ENCODE data around the gene IQGAP3. TPM values are rescaled to one million over a fixed set of nuclear protein-coding genes. Genes with fewer than 3 reads are reported as not detected.

IQGAP3 gene
- total and polyA plus RNA-seq, 7 donors, result 0.01 to 0.24 (median 0.08) TPM

- peak in 1 of 2 donors; percentile 46 for DNase-seq
- no peak for ATAC-seq
- intact Hi-C loops (cut with DNase I), result no loop called here
These were observed 78.6 kb downstream of the IQGAP3 start for GRCh38 chr1:156493742-156494141.

GRCh38 chr1:156493154-156493631 is 79.2 kb downstream of the IQGAP3 start:
- WGBS, 3 donors, result 12 to 24% (median 17%) methylated on average over 10 to 11 of the region's 11 CpGs
- no peak for TF ChIP-seq CTCF (IDR thresholded peaks at IDR 0.05)
- H3K4me1 ChIP-seq, result peaks cover 95% of the 10 kb centered on the region

More at GRCh38 chr1:156493742-156494141, 78.6 kb downstream of the IQGAP3 start:
- Histone ChIP-seq H3K4me1 (peaks cover 90% of the 10 kb centered on the region), H3K9me3 (no peaks in the 10 kb centered on the region), H3K4me3 (peak overlapping the region; percentile 98), H3K27me3 (ENCODE audit: insufficient read depth in 3 of 3, low read length in 2 of 3) (no peaks in the 10 kb centered on the region), H3K27ac (peak overlapping the region; percentile 99), H3K36me3 (ENCODE audit: insufficient read depth in 1 of 2, low read depth in 1 of 2) (peaks cover 0 to 13% of the 10 kb centered on the region in 2 donors)
- TF ChIP-seq CTCF (IDR thresholded peaks at IDR 0.05), result no peak

GRCh38 chr1:156492591-156493080 is 79.7 kb downstream of the IQGAP3 start:
- peak in 1 of 2 donors; percentile 68 for DNase-seq
- Histone ChIP-seq H3K27me3 (ENCODE audit: insufficient read depth in 3 of 3, low read length in 2 of 3) (no peaks in the 10 kb centered on the region), H3K9me3 (no peaks in the 10 kb centered on the region), H3K27ac (peak overlapping the region; percentile 99), H3K36me3 (ENCODE audit: insufficient read depth in 1 of 2, low read depth in 1 of 2) (peaks cover 0 to 20% of the 10 kb centered on the region in 2 donors), H3K4me1 (peaks cover 95% of the 10 kb centered on the region), H3K4me3 (peak overlapping the region; percentile 98)
- WGBS, 3 donors, result 4 to 14% (median 11%) methylated on average over 7 of the region's 7 CpGs
- no peak for TF ChIP-seq CTCF (IDR thresholded peaks at IDR 0.05)
- intact Hi-C loops (cut with DNase I), result no loop called here
- no peak for ATAC-seq

More at GRCh38 chr1:156493154-156493631, 79.2 kb downstream of the IQGAP3 start:
- Histone ChIP-seq H3K9me3 (no peaks in the 10 kb centered on the region), H3K4me3 (peak overlapping the region; percentile 98), H3K27ac (peak overlapping the region; percentile 99), H3K27me3 (ENCODE audit: insufficient read depth in 3 of 3, low read length in 2 of 3) (no peaks in the 10 kb centered on the region), H3K36me3 (ENCODE audit: insufficient read depth in 1 of 2, low read depth in 1 of 2) (peaks cover 0 to 19% of the 10 kb centered on the region in 2 donors)
- intact Hi-C loops (cut with DNase I), result no loop called here
- ATAC-seq (peak; percentile 22 to 46 (median 30)), DNase-seq (peak in 1 of 2 donors; percentile 89)

GRCh38 chr1:156492013-156492590 is 80.3 kb downstream of the IQGAP3 start:
- peak overlapping the region; percentile 98 for H3K4me3 ChIP-seq

More at GRCh38 chr1:156492013-156492590, 80.3 kb downstream of the IQGAP3 start:
- ATAC-seq (no peak), DNase-seq (peak in 1 of 2 donors; percentile 31)
- Histone ChIP-seq H3K9me3 (no peaks in the 10 kb centered on the region), H3K36me3 (ENCODE audit: insufficient read depth in 1 of 2, low read depth in 1 of 2) (peaks cover 0 to 25% of the 10 kb centered on the region in 2 donors), H3K27ac (peak overlapping the region; percentile 99), H3K27me3 (ENCODE audit: insufficient read depth in 3 of 3, low read length in 2 of 3) (no peaks in the 10 kb centered on the region), H3K4me1 (peaks cover 93% of the 10 kb centered on the region)
- 30 to 54% (median 44%) methylated on average over 6 of the region's 6 CpGs for WGBS, 3 donors
- TF ChIP-seq CTCF (IDR thresholded peaks at IDR 0.05), result no peak
- intact Hi-C loops (cut with DNase I), result no loop called here

All from psoas muscle (tissue), 8 donors.